Measurements from ENCODE around the gene CCND1. TPM values are rescaled to one million over a fixed set of nuclear protein-coding genes. Genes with fewer than 3 reads are reported as not detected.

The CCND1 gene
- total and polyA plus RNA-seq, 2 donors = 7.3 to 33.3 TPM

DNA sequence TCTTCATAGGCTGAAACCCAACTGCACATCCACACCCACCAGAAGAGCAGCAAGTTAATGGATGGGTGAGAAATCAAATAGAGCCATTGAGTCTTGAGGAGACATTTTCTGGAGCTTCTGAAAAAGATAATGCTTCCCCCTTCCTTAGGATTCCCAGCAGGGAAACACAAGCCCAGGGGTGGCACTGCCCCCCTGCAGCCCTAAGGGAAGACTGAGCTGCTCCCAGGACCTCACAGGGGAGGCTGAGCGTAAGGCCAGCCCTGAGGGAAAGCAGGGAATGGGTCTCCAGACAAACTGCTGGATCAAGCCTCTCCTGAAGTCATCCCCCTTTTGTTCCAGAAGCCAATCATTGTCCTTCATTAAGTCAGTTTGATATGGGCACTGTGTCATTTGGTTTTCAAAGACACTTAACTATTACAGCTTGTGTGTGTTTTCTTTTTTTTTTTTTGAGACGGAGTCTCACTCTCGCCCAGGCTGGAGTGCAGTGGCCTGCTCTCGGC, 19.1 kb downstream of the CCND1 start:
- H3K27me3 ChIP-seq (ENCODE audit: control insufficient read depth in 2 of 2, insufficient read depth in 1 of 2, low read length in 1 of 2) = no peaks in the 10 kb centered on the region
- no peak overlapping the region for H3K27ac ChIP-seq (ENCODE audit: low read depth in 1 of 2, low read length in 1 of 2)
- peaks cover 0 to 11% of the 10 kb centered on the region in 2 donors for H3K4me1 ChIP-seq (ENCODE audit: control insufficient read depth in 2 of 2, insufficient read depth in 2 of 2, low read length in 2 of 2)
- peaks cover 11 to 26% of the 10 kb centered on the region in 2 donors for H3K36me3 ChIP-seq (ENCODE audit: control insufficient read depth in 2 of 2, insufficient read depth in 2 of 2, low read length in 1 of 2)
- DNase-seq (ENCODE audit: low read depth in 6 of 9, low spot score in 9 of 9) = no peak
- no peak overlapping the region for H3K4me3 ChIP-seq (ENCODE audit: low read length in 2 of 2)
- 97% methylated on average over 4 of the region's 4 CpGs for WGBS
- no peaks in the 10 kb centered on the region for H3K9me3 ChIP-seq (ENCODE audit: control insufficient read depth in 2 of 2, insufficient read depth in 1 of 2, low read length in 1 of 2)

DNA sequence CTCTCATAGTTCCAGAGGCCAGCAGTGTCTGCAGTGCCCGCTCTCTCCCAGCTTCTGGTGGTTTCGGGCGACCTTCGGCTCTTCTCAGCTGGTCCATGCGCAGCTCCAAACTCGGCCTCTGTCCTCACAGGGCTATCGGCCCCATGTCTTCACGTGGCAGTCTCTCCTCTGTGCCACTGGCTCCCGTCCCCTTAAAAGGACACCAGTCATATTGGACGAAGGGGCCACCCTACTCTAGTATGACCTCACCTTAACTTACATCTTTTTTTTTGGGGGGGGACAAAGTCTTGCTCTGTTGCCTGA, 20.4 kb downstream of the CCND1 start:
- Histone ChIP-seq H3K27ac (ENCODE audit: low read depth in 1 of 2, low read length in 1 of 2) (no peak overlapping the region), H3K4me3 (ENCODE audit: low read length in 2 of 2) (no peak overlapping the region), H3K4me1 (ENCODE audit: control insufficient read depth in 2 of 2, insufficient read depth in 2 of 2, low read length in 2 of 2) (peaks cover 0 to 11% of the 10 kb centered on the region in 2 donors), H3K9me3 (ENCODE audit: control insufficient read depth in 2 of 2, insufficient read depth in 1 of 2, low read length in 1 of 2) (no peaks in the 10 kb centered on the region), H3K36me3 (ENCODE audit: control insufficient read depth in 2 of 2, insufficient read depth in 2 of 2, low read length in 1 of 2) (peaks cover 16 to 36% of the 10 kb centered on the region in 2 donors), H3K27me3 (ENCODE audit: control insufficient read depth in 2 of 2, insufficient read depth in 1 of 2, low read length in 1 of 2) (no peaks in the 10 kb centered on the region)
- WGBS = 79% methylated on average over 10 of the region's 10 CpGs
- no peak for DNase-seq (ENCODE audit: low read depth in 6 of 9, low spot score in 9 of 9)

DNA sequence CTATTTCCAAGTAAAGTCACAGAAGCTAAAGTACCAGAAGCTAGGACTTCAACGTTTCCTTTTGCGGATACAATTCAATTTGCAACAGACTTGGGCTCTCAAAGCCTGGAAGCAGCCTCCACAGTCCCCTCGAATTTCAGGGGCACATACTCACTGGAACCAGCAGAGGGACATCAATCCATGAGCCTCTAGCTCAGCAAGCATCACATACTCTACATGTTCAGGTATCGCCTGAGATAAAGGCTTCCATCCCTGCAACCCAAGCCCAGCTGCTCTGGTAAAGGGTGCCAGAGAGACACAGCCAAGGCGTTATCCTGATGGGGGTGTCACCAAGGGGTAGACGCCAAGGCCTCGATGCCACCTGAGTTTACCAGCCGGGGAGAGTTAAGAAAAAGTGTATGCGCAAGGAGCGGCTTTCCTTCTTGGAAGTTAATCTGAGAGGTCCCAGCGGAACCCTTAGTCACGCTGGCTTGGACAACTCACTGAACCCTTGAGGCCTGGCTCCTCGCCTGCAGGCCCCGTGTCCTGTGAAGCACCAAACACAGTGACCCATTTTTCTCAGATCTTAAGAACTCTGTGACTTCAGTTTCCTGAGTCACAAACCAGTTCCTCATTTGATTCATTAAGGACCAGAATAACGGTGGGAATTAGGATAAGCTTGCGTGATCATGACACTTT, 21.2 kb downstream of the CCND1 start:
- Histone ChIP-seq H3K4me3 (ENCODE audit: low read length in 2 of 2) (no peak overlapping the region), H3K27ac (ENCODE audit: low read depth in 1 of 2, low read length in 1 of 2) (no peak overlapping the region), H3K36me3 (ENCODE audit: control insufficient read depth in 2 of 2, insufficient read depth in 2 of 2, low read length in 1 of 2) (peaks cover 22 to 44% of the 10 kb centered on the region in 2 donors), H3K4me1 (ENCODE audit: control insufficient read depth in 2 of 2, insufficient read depth in 2 of 2, low read length in 2 of 2) (peaks cover 0 to 13% of the 10 kb centered on the region in 2 donors), H3K9me3 (ENCODE audit: control insufficient read depth in 2 of 2, insufficient read depth in 1 of 2, low read length in 1 of 2) (no peaks in the 10 kb centered on the region), H3K27me3 (ENCODE audit: control insufficient read depth in 2 of 2, insufficient read depth in 1 of 2, low read length in 1 of 2) (no peaks in the 10 kb centered on the region)
- WGBS = 91% methylated on average over 16 of the region's 16 CpGs
- no peak for DNase-seq (ENCODE audit: low read depth in 6 of 9, low spot score in 9 of 9)

DNA sequence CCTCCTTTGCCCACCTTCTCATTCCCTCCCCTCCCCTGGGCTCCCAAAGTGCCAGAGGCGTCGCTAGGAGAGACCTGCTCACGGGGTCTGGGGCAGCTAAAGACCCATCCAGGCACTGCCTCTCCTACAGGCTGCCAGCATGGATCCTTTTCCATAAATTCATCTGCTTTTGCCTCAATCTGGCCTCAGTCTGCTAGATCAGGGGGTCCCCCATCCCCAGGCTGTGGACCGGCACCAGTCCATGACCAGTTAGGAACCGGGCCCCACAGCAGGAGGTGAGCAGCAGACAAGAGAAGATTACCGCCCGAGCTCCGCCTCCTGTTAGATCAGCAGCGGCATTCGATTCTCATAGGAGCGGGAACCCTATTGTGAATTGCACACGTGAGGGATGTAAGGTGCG, 21.9 kb downstream of the CCND1 start:
- H3K9me3 ChIP-seq (ENCODE audit: control insufficient read depth in 2 of 2, insufficient read depth in 1 of 2, low read length in 1 of 2) = no peaks in the 10 kb centered on the region
- no peak for DNase-seq (ENCODE audit: low read depth in 6 of 9, low spot score in 9 of 9)
- WGBS = 97% methylated on average over 13 of the region's 13 CpGs
- peaks cover 0 to 10% of the 10 kb centered on the region in 2 donors for H3K4me1 ChIP-seq (ENCODE audit: control insufficient read depth in 2 of 2, insufficient read depth in 2 of 2, low read length in 2 of 2)
- H3K27ac ChIP-seq (ENCODE audit: low read depth in 1 of 2, low read length in 1 of 2) = no peak overlapping the region
- H3K27me3 ChIP-seq (ENCODE audit: control insufficient read depth in 2 of 2, insufficient read depth in 1 of 2, low read length in 1 of 2) = no peaks in the 10 kb centered on the region
- H3K4me3 ChIP-seq (ENCODE audit: low read length in 2 of 2) = no peak overlapping the region
- peaks cover 27 to 51% of the 10 kb centered on the region in 2 donors for H3K36me3 ChIP-seq (ENCODE audit: control insufficient read depth in 2 of 2, insufficient read depth in 2 of 2, low read length in 1 of 2)

DNA sequence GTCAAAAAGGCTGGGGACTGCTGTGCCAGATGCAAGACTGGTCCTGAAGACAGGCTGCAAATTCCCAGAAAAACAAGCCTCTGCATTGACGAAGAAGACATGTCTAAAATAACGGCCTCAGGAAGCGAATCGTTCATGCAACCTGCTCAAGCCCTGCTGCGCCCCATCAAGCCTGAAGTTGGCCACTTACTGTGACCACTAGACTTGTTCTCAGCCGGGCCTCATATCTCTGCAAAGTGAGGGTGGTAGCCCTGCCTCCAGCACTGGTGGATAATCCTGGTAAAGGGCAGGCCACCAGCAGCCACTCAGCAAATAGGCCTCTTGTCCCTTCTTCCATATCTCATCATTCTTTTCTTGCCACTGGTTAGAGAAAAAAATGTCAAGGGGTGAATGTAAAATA, 22.4 kb downstream of the CCND1 start:
- Histone ChIP-seq H3K4me3 (ENCODE audit: low read length in 2 of 2) (no peak overlapping the region), H3K27me3 (ENCODE audit: control insufficient read depth in 2 of 2, insufficient read depth in 1 of 2, low read length in 1 of 2) (no peaks in the 10 kb centered on the region), H3K27ac (ENCODE audit: low read depth in 1 of 2, low read length in 1 of 2) (no peak overlapping the region), H3K9me3 (ENCODE audit: control insufficient read depth in 2 of 2, insufficient read depth in 1 of 2, low read length in 1 of 2) (no peaks in the 10 kb centered on the region), H3K4me1 (ENCODE audit: control insufficient read depth in 2 of 2, insufficient read depth in 2 of 2, low read length in 2 of 2) (peaks cover 0 to 11% of the 10 kb centered on the region in 2 donors), H3K36me3 (ENCODE audit: control insufficient read depth in 2 of 2, insufficient read depth in 2 of 2, low read length in 1 of 2) (peaks cover 27 to 55% of the 10 kb centered on the region in 2 donors)
- DNase-seq (ENCODE audit: low read depth in 6 of 9, low spot score in 9 of 9) = no peak
- WGBS = 96% methylated on average over 6 of the region's 6 CpGs

DNA sequence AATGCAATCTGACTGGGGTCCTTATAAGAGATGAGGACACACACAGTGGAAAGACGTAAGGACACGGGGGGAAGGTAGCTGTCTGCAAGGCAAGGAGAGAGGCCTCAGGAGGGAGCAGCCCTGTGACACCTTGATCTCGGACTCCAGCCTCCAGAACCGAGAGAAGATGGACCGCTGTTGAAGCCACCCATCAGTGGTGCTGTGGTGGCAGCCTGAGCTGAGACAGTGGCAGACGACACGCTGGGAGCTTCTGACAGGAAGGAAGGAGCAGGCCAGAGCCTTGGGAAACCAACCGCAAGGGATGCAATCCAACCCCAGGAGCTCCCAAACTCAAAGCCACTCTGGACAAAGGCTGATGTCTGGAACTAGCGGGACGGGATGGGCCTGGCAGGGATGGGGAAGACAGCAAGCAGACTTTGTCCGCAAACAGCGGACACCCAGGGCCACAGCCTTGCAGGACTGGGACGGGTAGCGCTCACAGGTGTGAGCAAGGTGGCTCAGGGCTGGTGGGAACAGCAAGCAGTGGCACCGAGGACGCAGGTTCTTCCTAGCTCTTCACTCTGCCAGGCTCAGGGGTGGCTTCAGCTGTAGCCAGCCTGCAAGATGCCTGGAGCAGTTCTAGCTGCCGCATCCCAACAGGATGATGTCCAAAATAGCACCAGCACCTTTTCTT, 23.3 kb downstream of the CCND1 start:
- 98% methylated on average over 17 of the region's 17 CpGs for WGBS
- Histone ChIP-seq H3K4me1 (ENCODE audit: control insufficient read depth in 2 of 2, insufficient read depth in 2 of 2, low read length in 2 of 2) (peaks cover 0 to 8% of the 10 kb centered on the region in 2 donors), H3K36me3 (ENCODE audit: control insufficient read depth in 2 of 2, insufficient read depth in 2 of 2, low read length in 1 of 2) (peaks cover 32 to 59% of the 10 kb centered on the region in 2 donors), H3K27me3 (ENCODE audit: control insufficient read depth in 2 of 2, insufficient read depth in 1 of 2, low read length in 1 of 2) (no peaks in the 10 kb centered on the region), H3K27ac (ENCODE audit: low read depth in 1 of 2, low read length in 1 of 2) (no peak overlapping the region), H3K4me3 (ENCODE audit: low read length in 2 of 2) (no peak overlapping the region), H3K9me3 (ENCODE audit: control insufficient read depth in 2 of 2, insufficient read depth in 1 of 2, low read length in 1 of 2) (no peaks in the 10 kb centered on the region)
- DNase-seq (ENCODE audit: low read depth in 6 of 9, low spot score in 9 of 9) = no peak

DNA sequence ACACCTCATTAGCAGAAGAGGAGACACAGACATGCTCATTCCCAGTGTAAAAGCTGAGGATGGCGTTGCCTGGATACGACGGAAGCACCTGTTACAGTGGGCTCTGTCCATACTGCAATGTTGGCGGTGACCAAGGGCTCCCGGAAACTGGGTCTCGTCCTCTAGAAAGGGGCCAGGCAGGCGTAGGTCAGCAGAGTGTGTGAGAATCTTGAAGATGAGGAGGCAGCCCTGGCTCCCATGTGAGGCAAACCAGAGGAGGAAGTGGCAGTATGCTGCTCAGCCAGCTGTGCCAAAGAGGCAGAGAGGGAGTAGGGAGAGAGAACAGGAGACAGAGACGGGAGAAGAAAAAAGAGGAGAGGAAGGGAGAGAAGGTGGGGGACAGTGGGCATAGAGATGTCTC, 23.9 kb downstream of the CCND1 start:
- Histone ChIP-seq H3K9me3 (ENCODE audit: control insufficient read depth in 2 of 2, insufficient read depth in 1 of 2, low read length in 1 of 2) (peaks cover 0 to 3% of the 10 kb centered on the region in 2 donors), H3K36me3 (ENCODE audit: control insufficient read depth in 2 of 2, insufficient read depth in 2 of 2, low read length in 1 of 2) (peaks cover 38 to 66% of the 10 kb centered on the region in 2 donors), H3K4me3 (ENCODE audit: low read length in 2 of 2) (no peak overlapping the region), H3K4me1 (ENCODE audit: control insufficient read depth in 2 of 2, insufficient read depth in 2 of 2, low read length in 2 of 2) (peaks cover 0 to 8% of the 10 kb centered on the region in 2 donors), H3K27me3 (ENCODE audit: control insufficient read depth in 2 of 2, insufficient read depth in 1 of 2, low read length in 1 of 2) (no peaks in the 10 kb centered on the region), H3K27ac (ENCODE audit: low read depth in 1 of 2, low read length in 1 of 2) (no peak overlapping the region)
- DNase-seq (ENCODE audit: low read depth in 6 of 9, low spot score in 9 of 9) = no peak
- 97% methylated on average over 8 of the region's 8 CpGs for WGBS

DNA sequence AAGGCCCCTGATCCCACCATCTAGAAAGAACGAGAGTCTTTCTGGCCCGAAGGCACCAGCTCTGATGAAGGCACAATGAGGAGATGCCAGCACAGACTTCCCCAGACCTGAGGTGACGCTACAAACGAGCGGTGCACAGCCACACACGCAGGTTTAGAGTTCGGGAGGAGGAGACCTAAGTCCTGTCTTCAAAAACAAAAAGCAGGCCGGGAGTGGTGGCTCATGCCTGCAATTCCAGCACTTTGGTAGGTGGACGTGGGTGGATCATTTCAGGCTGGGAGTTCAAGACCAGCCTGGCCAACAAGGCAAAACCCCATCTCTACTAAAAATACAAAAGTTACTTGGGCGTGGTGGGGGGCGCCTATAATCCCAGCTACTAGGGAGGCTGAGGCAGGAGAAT, 24.7 kb downstream of the CCND1 start:
- no peak for DNase-seq (ENCODE audit: low read depth in 6 of 9, low spot score in 9 of 9)
- H3K27me3 ChIP-seq (ENCODE audit: control insufficient read depth in 2 of 2, insufficient read depth in 1 of 2, low read length in 1 of 2) = no peaks in the 10 kb centered on the region
- H3K27ac ChIP-seq (ENCODE audit: low read depth in 1 of 2, low read length in 1 of 2) = no peak overlapping the region
- peaks cover 0 to 8% of the 10 kb centered on the region in 2 donors for H3K4me1 ChIP-seq (ENCODE audit: control insufficient read depth in 2 of 2, insufficient read depth in 2 of 2, low read length in 2 of 2)
- H3K4me3 ChIP-seq (ENCODE audit: low read length in 2 of 2) = no peak overlapping the region
- H3K36me3 ChIP-seq (ENCODE audit: control insufficient read depth in 2 of 2, insufficient read depth in 2 of 2, low read length in 1 of 2) = peaks cover 42 to 69% of the 10 kb centered on the region in 2 donors
- WGBS = 97% methylated on average over 11 of the region's 11 CpGs
- peaks cover 0 to 3% of the 10 kb centered on the region in 2 donors for H3K9me3 ChIP-seq (ENCODE audit: control insufficient read depth in 2 of 2, insufficient read depth in 1 of 2, low read length in 1 of 2)

DNA sequence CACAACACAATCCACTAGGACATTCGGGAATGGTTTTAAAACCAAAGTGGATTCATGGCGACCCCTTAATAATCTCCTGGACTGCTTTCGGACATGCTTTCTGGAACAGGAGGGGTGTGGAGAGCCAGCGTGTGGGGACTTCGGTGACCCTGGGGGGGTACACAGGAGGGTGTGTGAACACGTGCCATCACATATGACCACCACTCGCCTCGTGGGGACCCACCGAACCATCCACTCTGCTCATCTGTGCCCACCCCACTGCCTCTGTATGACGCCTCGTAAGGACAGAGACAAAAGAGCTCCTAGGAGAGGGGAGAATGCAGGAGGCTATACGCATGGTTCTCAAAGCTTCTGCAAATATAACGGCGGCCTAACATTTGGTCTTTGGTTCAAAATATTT, 25.3 kb downstream of the CCND1 start:
- H3K9me3 ChIP-seq (ENCODE audit: control insufficient read depth in 2 of 2, insufficient read depth in 1 of 2, low read length in 1 of 2) = peaks cover 0 to 3% of the 10 kb centered on the region in 2 donors
- peaks cover 44 to 66% of the 10 kb centered on the region in 2 donors for H3K36me3 ChIP-seq (ENCODE audit: control insufficient read depth in 2 of 2, insufficient read depth in 2 of 2, low read length in 1 of 2)
- no peak overlapping the region for H3K27ac ChIP-seq (ENCODE audit: low read depth in 1 of 2, low read length in 1 of 2)
- 98% methylated on average over 14 of the region's 14 CpGs for WGBS
- DNase-seq (ENCODE audit: low read depth in 6 of 9, low spot score in 9 of 9) = no peak
- H3K4me1 ChIP-seq (ENCODE audit: control insufficient read depth in 2 of 2, insufficient read depth in 2 of 2, low read length in 2 of 2) = peaks cover 0 to 8% of the 10 kb centered on the region in 2 donors
- H3K27me3 ChIP-seq (ENCODE audit: control insufficient read depth in 2 of 2, insufficient read depth in 1 of 2, low read length in 1 of 2) = no peaks in the 10 kb centered on the region
- no peak overlapping the region for H3K4me3 ChIP-seq (ENCODE audit: low read length in 2 of 2)
